Skin epidermis (tissue), 12 donors: ENCODE measurements around the gene TMEM91.
"Not testable (repeated sequence)": the region's sequence is repeated elsewhere in the genome, so short reads cannot be mapped to it uniquely, and the experiment has no call there.

Experiments
- H3K27ac ChIP-seq, 21 experiments: fragments of 200-600 bp; sonication (generic) in 11 of 21; one replicate each; pipeline ENCODE4 v1.5.0; 2020; ENCODE audit warnings: mild to moderate bottlenecking in 3 of 21, inconsistent platforms in 2 of 21, moderate library complexity in 2 of 21
- H3K4me3 ChIP-seq, 7 experiments: fragments of 200-600 bp; sonication (generic) in 2 of 7; one replicate each; pipeline ENCODE4 v1.5.0; 2020; ENCODE audit warnings: inconsistent platforms in 2 of 7, mild to moderate bottlenecking in 2 of 7, moderate library complexity in 1 of 7

TMEM91 gene

DNA sequence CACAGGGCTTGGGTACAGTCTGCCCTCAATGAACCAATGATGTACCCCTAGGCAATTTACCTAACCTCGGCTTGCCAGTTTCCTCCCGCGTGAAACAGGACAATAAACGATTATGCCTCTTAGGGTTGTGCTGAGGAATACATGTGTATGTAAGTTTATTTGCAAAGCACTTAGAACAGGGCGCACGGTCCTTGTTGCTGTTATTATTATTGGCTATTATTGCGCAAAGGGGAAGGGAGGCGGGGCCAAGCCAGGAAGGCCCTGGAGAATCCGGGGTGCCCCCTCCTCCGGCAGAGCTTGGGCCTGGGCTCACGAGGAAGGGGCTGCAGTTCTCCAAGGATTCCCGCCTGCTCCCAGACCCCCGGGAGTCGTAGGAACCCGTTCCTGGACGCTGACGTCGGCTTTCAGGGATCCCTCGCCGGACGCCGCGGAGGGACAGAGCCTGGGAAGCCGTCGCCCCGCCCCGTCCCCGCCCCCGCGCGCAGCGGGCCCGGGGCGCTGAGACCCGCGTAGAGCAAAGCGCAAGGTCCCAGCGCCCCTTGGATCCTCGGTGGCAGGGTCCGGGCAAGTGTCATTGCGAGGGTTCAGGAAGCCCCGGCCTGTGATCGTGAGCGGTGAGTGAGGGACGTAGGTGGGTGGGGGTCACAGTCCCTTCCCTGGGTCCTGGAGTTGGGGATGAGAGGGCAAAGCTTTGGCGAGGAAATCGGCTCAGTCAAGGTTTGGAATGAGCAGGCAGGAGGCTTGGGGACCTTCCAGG, at the start of gene TMEM91:
Gene TMEM91 (plus strand): TSS at position 293 of the 757 bp plus-strand sequence. CDS start 1,777 bp downstream, outside the sequence.
- H3K4me3 ChIP-seq = peak within 1 kb of the TSS; percentile 34 to 65 (median 43)
- peak within 1 kb of the TSS in 20 of 21 experiments; percentile 1 to 88 (median 78) for H3K27ac ChIP-seq

DNA sequence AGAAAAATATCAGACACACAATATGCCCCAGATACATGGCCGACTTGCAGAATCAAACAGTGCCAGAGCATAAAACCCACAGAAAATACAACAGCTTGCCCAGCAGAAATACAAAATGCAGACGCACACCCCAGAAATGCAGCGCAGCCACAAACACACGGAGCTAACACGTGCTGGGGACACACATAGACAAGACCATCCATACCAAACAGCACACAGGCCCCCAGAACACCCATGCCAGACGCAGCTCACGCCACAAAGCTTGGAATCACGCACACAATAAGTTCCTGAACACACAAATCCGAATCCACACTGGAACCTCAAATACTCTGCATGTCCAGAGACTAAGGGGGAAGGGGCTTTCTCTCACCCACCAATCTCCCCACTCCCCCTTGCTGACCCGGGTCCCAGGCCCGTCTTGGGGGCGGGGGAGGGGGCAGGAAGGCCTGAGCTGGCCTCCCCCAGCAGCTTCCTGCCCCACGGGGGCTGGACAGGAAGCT, 49.2 kb upstream of the TMEM91 start:
- Histone ChIP-seq H3K27ac (peak overlapping the region; percentile 33 to 95 (median 83)), H3K4me3 (peak overlapping the region; percentile 8 to 31 (median 12))

DNA sequence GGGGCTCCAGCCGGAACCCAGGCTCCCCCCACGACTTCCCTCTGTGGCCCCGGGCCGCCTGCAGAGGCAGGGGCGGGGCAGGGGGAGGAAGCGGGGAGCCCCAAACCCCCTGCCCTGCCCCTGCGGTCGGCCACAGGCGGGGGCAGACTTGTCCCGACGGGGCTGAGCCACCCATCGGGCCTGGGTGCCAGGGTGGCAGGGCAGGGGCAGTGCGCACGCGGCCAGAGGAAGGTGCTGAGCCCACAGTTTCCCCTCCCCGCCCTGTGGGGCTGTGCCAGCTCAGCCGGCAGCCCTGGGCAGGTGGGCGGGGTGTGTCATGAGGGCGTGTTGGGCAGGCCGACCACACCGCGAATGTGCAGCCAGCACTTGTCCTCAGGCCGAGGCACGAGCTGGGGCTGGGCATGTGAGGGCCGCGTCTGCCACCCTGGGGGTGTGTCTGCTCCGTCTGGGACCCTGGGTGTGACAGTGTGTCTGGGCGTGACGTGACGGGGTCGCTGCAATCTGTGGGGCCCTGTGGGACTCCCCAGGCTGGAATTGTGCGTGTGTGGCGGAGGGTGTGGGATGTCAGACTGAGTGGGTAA, 48.7 kb upstream of the TMEM91 start:
- peak overlapping the region; percentile 8 to 31 (median 12) for H3K4me3 ChIP-seq
- peak overlapping the region; percentile 33 to 95 (median 83) for H3K27ac ChIP-seq

DNA sequence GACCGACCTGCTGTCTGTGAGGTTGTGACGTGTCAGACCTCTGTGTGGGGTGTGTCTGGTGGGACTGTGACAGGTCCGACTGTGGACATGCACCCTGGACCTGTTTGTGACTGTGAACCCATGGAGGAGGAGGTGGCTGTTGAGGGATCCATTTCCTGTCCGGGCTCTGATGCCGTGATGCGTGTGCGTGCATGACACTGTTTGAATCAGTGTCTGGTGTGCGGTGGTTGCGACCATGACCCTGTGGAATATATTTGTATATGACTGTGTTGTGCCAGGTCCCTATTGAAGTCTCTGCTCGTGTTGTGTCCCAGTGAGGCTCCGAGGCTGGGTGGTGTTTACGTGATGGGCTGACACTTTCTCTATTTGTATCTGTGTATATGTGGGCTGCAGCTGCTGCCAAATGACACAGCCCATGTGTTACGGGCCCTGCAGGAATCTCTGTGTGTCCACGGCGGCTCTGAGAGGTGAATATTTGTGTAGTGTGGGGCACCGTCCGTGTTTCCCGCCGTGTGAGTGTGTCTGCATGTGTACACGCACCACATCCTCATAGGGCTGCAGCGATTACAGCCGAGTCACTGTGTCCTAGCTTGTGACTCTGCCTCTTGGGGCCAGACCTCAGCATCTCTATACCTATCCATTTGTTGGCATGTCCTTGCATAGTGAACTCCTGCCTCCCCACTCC, 48.0 kb upstream of the TMEM91 start:
- Histone ChIP-seq H3K27ac (peak overlapping the region; percentile 33 to 95 (median 83)), H3K4me3 (peak overlapping the region; percentile 8 to 31 (median 12))

DNA sequence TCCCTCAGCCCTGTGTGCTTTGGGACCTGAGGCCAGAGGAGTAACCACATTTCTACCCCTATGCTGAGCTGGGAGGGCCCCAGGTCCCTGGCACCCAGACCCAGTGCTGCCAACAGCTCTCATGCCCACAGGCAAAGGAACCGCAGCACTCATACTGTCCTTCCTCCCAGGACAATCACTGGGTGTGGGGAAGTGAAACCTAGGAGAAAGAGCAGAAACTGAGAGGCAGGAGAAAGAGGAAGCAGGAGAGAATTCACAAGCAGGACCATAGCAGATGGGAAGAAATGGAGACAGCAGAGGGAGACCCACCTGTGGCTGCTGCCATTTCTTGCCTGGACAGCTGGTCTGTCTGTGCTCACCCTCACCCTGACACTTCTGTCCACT, 47.5 kb upstream of the TMEM91 start:
- Histone ChIP-seq H3K4me3 (no peak overlapping the region), H3K27ac (peak overlapping the region; percentile 31 to 95 (median 83))

DNA sequence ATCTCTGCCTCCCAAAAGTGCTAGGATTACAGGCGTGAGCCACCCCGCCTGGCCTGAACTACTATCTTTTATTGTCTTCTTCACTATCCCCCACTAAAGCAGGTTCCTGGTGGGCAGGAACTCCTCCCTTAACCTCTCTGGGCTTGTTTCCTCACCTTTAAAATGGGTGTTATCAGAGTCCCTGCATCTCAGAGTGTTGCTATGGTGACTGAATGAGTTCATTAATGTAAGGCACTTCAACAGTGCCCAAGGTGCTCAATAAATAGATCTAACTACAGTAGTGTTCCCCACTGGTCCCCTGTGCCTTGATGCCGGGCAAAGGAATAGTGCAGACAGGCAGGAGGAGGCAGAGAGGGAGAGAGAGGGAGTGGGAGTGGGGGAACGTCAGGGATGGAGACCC, 45.9 kb upstream of the TMEM91 start:
- Histone ChIP-seq H3K27ac (peak overlapping the region in 3 of 21 experiments; percentile 16 to 94 (median 59)), H3K4me3 (no peak overlapping the region)

DNA sequence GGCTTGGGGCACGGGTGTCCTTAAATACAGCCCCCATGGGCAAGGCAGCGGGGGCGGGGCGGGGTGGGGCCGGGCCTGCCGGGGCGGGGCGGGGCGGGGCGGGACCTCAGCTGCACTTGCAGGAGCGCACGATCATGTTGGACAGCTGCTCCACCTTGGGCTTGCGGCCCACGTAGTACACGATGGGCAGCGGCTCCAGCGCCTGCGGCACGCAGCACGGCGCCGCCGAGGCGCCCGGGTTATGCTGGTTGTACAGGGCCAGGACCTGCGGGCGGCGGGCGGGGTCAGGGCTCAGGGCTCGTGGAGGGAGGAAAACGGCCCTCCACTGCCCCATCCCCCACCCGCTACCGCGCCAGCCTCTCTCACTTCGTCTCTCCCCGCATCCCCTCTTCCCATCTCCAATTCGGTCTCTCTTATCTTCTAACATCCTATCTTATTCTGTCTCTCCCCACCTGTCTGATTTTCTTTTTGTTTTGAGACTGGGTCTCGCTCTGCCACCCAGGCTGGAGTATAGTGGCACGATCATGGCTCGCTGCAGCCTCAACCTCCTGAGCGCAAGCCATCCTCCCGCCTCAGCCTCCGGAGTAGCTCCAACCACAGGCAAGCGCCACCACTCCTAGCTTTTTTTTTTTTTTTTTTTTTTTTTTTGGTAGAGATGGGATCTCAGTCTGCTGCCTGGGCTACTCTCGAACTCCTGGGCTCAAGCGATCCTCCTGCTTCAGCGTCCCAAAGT, 45.2 kb upstream of the TMEM91 start:
- H3K27ac ChIP-seq = peak overlapping the region in 2 of 21 experiments; percentile 16 to 31
- H3K4me3 ChIP-seq = no peak overlapping the region

DNA sequence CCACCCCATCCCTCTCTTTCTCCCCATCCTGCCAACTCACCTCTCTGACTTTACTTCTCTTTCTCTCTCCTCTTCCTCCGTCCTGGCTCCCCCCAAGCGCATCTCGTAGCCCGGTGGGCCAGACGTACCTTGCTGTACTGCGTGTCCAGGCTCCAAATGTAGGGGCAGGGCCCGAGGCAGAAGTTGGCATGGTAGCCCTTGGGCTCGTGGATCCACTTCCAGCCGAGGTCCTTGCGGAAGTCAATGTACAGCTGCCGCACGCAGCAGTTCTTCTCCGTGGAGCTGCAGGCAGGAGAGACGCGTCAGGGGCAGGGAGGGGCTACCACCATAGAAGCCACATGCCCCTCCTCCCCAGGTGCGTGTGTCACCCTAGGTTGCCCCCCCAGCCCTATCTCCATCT, 44.3 kb upstream of the TMEM91 start:
- Histone ChIP-seq H3K27ac (peak overlapping the region in 1 of 21 experiments; percentile 35), H3K4me3 (no peak overlapping the region)

DNA sequence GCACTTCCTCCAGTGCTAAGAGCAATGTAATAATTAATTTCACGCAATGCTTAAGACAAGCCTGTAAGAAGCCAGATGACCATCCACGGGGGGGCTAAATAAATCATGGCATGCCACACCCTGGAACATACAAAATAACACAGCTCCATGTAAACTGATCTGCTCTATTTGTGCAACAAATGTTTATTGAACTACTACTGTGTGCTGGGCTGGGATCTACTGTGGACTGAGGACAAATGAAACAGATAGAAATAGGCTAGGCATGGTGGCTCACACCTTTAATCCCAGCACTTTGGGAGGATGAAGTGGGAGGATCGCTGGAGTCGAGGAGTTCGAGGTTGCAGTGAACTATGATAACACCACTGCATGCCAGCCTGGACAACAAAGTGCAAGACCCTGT, 43.9 kb upstream of the TMEM91 start:
- peak overlapping the region in 1 of 21 experiments; percentile 35 for H3K27ac ChIP-seq
- H3K4me3 ChIP-seq = no peak overlapping the region

DNA sequence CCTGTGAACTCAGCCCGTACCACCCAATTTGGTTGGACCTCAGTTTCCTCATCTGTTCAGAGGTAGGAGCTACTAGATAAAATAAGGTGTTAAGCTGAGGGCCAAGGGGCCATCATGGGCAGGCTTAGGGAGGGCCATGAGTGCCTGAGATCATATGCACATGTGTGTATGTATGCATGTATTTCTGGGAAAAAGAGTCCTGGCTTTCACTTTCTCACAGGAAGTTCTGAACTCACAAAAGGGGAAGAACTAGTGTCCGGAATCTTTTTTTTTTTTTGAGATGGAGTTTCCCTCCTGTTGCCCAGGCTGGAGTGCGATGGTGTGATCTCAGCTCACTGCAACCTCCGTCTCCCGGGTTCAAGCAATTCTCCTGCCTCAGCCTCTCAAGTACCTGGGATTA, 41.5 kb upstream of the TMEM91 start:
- Histone ChIP-seq H3K4me3 (no peak overlapping the region), H3K27ac (peak overlapping the region in 15 of 21 experiments; percentile 3 to 79 (median 43))

DNA sequence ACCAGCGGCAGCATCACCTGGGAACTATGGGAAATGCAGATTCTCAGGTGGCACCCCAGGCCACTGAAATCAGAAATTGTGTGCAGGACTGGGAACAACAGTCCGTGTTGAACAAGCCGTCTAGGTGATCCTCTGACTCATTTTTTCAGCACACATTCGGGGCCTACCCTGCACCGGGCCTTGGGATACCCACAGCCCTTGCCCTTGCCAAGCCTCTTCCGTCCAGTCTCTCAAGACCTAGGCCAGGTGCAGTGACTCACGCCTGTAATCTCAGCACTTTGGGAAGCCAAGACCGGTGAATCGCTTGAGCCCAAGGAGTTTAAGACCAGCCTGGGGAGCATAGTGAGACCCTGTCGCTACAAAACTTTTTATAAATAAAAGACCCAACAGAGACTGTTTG, 40.9 kb upstream of the TMEM91 start:
- Histone ChIP-seq H3K4me3 (no peak overlapping the region), H3K27ac (peak overlapping the region in 8 of 21 experiments; percentile 19 to 79 (median 42))

DNA sequence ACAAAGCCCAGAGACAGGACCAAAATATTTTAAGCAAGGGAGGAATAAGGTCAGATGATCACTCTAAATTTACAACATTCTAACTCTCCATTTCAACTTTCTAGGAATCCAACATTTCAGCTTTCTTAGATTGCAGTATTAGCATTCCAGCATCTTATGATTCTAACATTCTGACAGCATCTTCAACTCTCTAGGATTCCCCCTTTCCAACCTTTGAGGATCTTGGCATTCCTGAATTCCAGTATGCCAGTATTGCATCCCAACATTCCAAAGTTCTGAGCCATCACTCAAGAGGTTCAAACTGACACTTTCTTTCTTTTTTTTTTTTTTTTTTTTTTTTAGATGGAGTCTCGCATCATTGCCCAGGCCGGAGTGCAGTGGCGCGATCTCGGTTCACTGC, 36.4 kb upstream of the TMEM91 start:
- no peak overlapping the region for H3K27ac ChIP-seq
- H3K4me3 ChIP-seq = no peak overlapping the region

DNA sequence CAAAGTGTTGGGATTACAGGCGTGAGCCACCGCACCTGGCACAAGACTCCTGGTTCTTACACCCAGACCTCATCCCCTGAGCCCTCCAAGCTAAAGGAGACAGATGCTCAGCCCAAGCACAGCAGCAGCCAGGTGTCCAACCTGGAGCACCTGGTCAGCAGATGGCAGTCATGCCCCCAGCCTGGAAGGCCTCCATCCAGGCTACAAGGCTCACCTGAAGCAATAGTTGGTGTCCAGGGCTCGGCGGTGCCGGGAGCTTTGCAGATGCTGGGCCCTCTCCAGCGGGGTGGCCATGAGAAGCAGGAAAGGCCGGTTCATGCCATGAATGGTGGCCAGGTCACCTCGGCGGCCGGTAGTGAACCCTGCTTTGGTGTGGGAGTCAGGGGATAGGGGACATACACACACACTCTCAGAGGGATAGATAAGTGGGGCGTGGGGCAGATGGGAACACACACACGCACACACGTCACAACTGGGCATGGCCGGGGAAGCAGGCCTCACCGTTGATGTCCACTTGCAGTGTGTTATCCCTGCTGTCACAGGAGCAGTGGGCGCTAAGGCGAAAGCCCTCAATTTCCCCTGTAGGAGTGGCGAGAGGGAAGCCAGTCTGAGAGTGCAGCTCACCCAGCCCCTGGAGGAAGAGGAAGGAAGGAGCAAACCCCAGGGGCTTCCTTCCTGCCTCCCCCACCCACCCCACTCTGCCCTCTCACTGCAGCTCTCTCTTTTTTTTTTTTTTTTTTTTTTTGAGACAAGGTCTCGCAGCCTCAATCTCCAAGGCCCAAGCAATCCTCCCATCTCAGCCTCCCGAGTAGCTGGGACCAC, 34.5 kb upstream of the TMEM91 start:
- Histone ChIP-seq H3K4me3 (no peak overlapping the region), H3K27ac (peak overlapping the region in 1 of 21 experiments; percentile 4)

DNA sequence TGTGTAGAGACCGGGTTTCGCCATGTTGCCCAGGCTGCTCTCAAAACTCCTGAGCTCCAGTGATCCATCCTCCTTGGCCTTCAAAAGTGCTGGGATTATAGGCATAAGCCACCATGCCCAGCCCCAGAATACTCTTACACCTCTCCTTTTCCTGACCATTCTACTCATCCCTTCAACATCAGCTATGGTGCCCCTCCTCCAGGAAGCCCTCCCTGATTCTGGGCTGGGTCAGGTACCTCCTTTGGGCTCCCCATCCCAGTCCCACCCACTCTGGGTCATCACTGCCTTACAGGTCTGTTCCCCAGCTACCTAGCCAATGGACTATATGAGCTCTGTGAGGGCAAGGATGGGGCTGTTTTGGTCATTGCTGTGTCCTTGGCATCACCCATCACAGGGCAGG, 32.2 kb upstream of the TMEM91 start:
- no peak overlapping the region for H3K4me3 ChIP-seq
- H3K27ac ChIP-seq = no peak overlapping the region

DNA sequence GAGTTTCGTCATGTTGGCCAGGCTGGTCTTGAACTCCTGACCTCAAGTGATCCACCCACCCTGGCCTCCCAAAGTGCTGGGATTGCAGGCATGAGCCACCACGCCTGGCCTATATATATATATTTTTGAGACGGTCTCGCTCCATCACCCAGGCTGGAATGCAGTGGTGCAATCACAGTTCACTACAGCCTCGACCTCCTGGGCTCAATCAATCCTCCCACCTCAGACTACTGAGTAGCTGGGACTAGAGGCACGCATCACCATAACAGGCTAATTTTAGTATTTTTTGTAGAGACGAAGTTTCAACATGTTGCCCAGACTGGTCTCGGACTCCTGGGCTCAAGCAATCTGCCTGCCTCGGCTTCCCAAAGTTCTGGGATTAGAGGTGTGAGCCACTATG, 29.4 kb upstream of the TMEM91 start:
- H3K4me3 ChIP-seq, H3K27ac ChIP-seq: not testable (repeated sequence)

DNA sequence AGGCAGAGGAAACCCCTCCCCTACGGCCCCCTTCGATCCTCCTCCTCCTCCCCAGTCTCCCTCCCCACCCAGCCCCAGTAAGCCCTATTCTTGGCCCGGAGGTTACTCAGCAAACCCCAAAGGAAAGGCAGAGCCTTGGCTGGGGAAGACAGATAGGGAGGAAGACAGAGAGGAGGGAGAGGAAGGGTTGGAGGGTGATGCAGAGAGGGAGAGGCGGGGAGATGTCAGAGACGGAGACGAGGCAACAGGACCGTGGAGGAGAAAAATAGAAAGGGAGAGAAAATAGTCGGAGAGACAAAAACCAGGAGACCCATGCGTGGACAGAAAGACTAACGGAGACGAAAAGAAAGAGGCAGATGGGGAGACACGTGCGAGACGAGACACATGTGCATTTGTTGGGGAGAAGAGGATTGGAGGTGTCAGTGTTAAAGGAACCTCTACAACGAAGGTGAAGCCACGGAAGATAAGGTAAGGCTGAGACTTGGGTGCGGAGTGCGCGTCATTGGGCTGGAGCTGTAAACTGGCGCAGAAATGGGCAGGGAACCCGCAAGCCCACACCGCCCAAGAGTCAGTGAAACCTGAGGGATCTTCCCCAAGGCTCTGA, 25.5 kb upstream of the TMEM91 start:
- peak overlapping the region in 19 of 21 experiments; percentile 78 to 96 (median 90) for H3K27ac ChIP-seq

DNA sequence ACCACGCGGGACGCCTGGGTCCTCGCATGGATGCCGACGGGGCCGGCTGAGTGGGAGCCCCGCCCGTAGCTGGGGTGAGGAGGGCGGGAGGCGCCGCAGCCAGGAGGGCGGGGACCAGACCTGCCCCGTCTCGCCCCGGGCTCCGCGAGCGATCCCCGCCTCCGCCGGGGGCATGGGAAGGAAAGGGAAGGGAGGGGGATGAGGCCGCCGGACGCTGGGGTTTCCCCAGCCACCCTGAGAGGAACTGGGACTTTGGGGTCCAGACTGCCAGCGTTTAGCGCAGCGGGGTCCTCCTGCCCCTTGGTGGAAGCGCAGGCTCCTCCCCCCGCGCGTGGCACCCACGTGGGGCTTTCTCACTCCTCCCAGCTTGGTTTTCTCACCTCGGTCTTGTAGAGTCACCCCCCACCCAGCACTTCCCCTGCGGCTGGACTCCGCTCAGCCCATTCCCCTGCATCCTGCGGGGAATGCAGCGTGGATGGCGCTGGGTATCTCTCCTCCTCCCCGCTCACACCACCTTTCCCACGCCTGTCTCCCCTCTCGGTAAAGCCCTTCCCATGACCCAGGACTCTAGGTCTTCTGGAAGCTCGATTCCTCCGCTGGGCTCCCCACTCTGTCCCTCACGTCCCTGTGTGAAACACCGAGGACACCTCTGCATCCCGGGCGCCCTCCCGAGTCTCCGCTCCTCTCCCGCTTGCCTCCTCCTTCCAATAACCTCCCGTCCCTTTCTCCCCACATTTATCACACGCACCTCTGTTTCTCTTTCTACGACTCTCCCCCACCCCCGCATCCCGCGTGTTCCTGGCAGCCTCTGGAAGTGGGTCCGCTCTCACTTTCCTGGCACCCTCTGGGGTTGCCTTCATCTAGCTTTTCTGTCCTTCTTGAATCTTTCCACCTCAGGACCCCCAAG, 24.7 kb upstream of the TMEM91 start:
- Histone ChIP-seq H3K4me3 (peak overlapping the region; percentile 54 to 96 (median 82)), H3K27ac (peak overlapping the region in 20 of 21 experiments; percentile 78 to 96 (median 90))

More for the DNA sequence above, 25.5 kb upstream of the TMEM91 start:
- H3K4me3 ChIP-seq = peak overlapping the region; percentile 54 to 96 (median 82)
